Measurements from ENCODE around the gene IL1RAPL2.

The IL1RAPL2 gene

GRCh38 chrX:105696870-105697269 is 1130.9 kb downstream of the IL1RAPL2 start:
- no peak overlapping the region for H3K9ac ChIP-seq
- no peaks in the 10 kb centered on the region for H4K20me1 ChIP-seq
- 0 out of 2 replicates have a peak, but pooled peaks cover 7% of the 10 kb centered on the region for H3K4me1 ChIP-seq
- H3K27ac ChIP-seq = no peak overlapping the region
- no peaks in the 10 kb centered on the region for H3K27me3 ChIP-seq
- no peaks in the 10 kb centered on the region for H3K9me3 ChIP-seq
- no peak overlapping the region for H3K4me3 ChIP-seq
- no peak for TF ChIP-seq Cebpa-rat (IDR thresholded peaks at IDR 0.05)
- H3K4me2 ChIP-seq = 0 out of 2 replicates have a peak overlapping the region, but pooled peaks have one; percentile 4
- H3K36me3 ChIP-seq = no peaks in the 10 kb centered on the region

- H3K27me3 ChIP-seq = no peaks in the 10 kb centered on the region
- no peak overlapping the region for H3K27ac ChIP-seq
- no peak overlapping the region for H3K9ac ChIP-seq
- no peaks in the 10 kb centered on the region for H3K9me3 ChIP-seq
- no peaks in the 10 kb centered on the region for H4K20me1 ChIP-seq
- no peak overlapping the region for H3K4me3 ChIP-seq
- TF ChIP-seq Cebpa-rat (IDR thresholded peaks at IDR 0.05) = no peak
- H3K4me1 ChIP-seq = 0 out of 2 replicates have a peak, but pooled peaks cover 7% of the 10 kb centered on the region
- H3K4me2 ChIP-seq = no peak overlapping the region
- no peaks in the 10 kb centered on the region for H3K36me3 ChIP-seq
These were observed 1132.2 kb downstream of the IL1RAPL2 start for GRCh38 chrX:105697984-105698781.

GRCh38 chrX:105700331-105700730 is 1134.3 kb downstream of the IL1RAPL2 start:
- 0 out of 2 replicates have a peak, but pooled peaks cover 7% of the 10 kb centered on the region for H3K4me1 ChIP-seq
- no peak overlapping the region for H3K4me3 ChIP-seq
- no peak for TF ChIP-seq Cebpa-rat (IDR thresholded peaks at IDR 0.05)
- H3K27me3 ChIP-seq = no peaks in the 10 kb centered on the region
- no peak overlapping the region for H3K4me2 ChIP-seq
- H3K9me3 ChIP-seq = no peaks in the 10 kb centered on the region
- H3K9ac ChIP-seq = no peak overlapping the region
- no peaks in the 10 kb centered on the region for H3K36me3 ChIP-seq
- no peak overlapping the region for H3K27ac ChIP-seq
- H4K20me1 ChIP-seq = no peaks in the 10 kb centered on the region

GRCh38 chrX:105701310-105702052 is 1135.5 kb downstream of the IL1RAPL2 start:
- Histone ChIP-seq H3K9me3 (no peaks in the 10 kb centered on the region), H3K4me1 (0 out of 2 replicates have a peak, but pooled peaks cover 7% of the 10 kb centered on the region), H4K20me1 (no peaks in the 10 kb centered on the region), H3K4me3 (no peak overlapping the region), H3K36me3 (no peaks in the 10 kb centered on the region), H3K9ac (no peak overlapping the region), H3K27me3 (peaks cover 6% of the 10 kb centered on the region), H3K4me2 (no peak overlapping the region), H3K27ac (no peak overlapping the region)
- TF ChIP-seq Cebpa-rat (IDR thresholded peaks at IDR 0.05) = no peak

- no peak overlapping the region for H3K4me2 ChIP-seq
- H3K4me1 ChIP-seq = no peaks in the 10 kb centered on the region
- no peak overlapping the region for H3K27ac ChIP-seq
- H3K9me3 ChIP-seq = no peaks in the 10 kb centered on the region
- no peaks in the 10 kb centered on the region for H4K20me1 ChIP-seq
- no peaks in the 10 kb centered on the region for H3K36me3 ChIP-seq
- no peak overlapping the region for H3K4me3 ChIP-seq
- H3K27me3 ChIP-seq = peaks cover 16% of the 10 kb centered on the region
- TF ChIP-seq Cebpa-rat (IDR thresholded peaks at IDR 0.05) = no peak
- no peak overlapping the region for H3K9ac ChIP-seq
These were observed 1137.9 kb downstream of the IL1RAPL2 start for GRCh38 chrX:105703876-105704275.

- peaks cover 27% of the 10 kb centered on the region for H3K27me3 ChIP-seq
- no peaks in the 10 kb centered on the region for H3K9me3 ChIP-seq
- H3K36me3 ChIP-seq = no peaks in the 10 kb centered on the region
- no peaks in the 10 kb centered on the region for H3K4me1 ChIP-seq
- H3K9ac ChIP-seq = no peak overlapping the region
- no peak for TF ChIP-seq Cebpa-rat (IDR thresholded peaks at IDR 0.05)
- H3K27ac ChIP-seq = no peak overlapping the region
- H4K20me1 ChIP-seq = no peaks in the 10 kb centered on the region
- H3K4me3 ChIP-seq = no peak overlapping the region
- no peak overlapping the region for H3K4me2 ChIP-seq
These were observed 1140.0 kb downstream of the IL1RAPL2 start for GRCh38 chrX:105706041-105706440.

GRCh38 chrX:105711805-105712204 is 1145.8 kb downstream of the IL1RAPL2 start:
- no peak overlapping the region for H3K9ac ChIP-seq
- peaks cover 23% of the 10 kb centered on the region for H3K27me3 ChIP-seq
- no peak overlapping the region for H3K4me2 ChIP-seq
- no peak overlapping the region for H3K4me3 ChIP-seq
- H3K9me3 ChIP-seq = no peaks in the 10 kb centered on the region
- H3K4me1 ChIP-seq = no peaks in the 10 kb centered on the region
- H3K36me3 ChIP-seq = no peaks in the 10 kb centered on the region
- no peaks in the 10 kb centered on the region for H4K20me1 ChIP-seq
- no peak for TF ChIP-seq Cebpa-rat (IDR thresholded peaks at IDR 0.05)
- no peak overlapping the region for H3K27ac ChIP-seq

GRCh38 chrX:105715746-105716145 is 1149.7 kb downstream of the IL1RAPL2 start:
- Histone ChIP-seq H3K27ac (no peak overlapping the region), H3K27me3 (peaks cover 5% of the 10 kb centered on the region), H3K4me2 (no peak overlapping the region), H3K4me1 (no peaks in the 10 kb centered on the region), H3K36me3 (no peaks in the 10 kb centered on the region), H4K20me1 (no peaks in the 10 kb centered on the region), H3K9me3 (no peaks in the 10 kb centered on the region), H3K9ac (no peak overlapping the region), H3K4me3 (no peak overlapping the region)
- no peak for TF ChIP-seq Cebpa-rat (IDR thresholded peaks at IDR 0.05)

GRCh38 chrX:105723966-105724735 is 1158.2 kb downstream of the IL1RAPL2 start:
- Histone ChIP-seq H3K4me3 (no peak overlapping the region), H3K27ac (no peak overlapping the region), H3K4me1 (no peaks in the 10 kb centered on the region), H3K36me3 (no peaks in the 10 kb centered on the region), H4K20me1 (no peaks in the 10 kb centered on the region), H3K9ac (no peak overlapping the region), H3K27me3 (peaks cover 9% of the 10 kb centered on the region), H3K4me2 (no peak overlapping the region), H3K9me3 (no peaks in the 10 kb centered on the region)
- no peak for TF ChIP-seq Cebpa-rat (IDR thresholded peaks at IDR 0.05)
